ENCODE measurements around the gene UCP3.

Gene UCP3

DNA sequence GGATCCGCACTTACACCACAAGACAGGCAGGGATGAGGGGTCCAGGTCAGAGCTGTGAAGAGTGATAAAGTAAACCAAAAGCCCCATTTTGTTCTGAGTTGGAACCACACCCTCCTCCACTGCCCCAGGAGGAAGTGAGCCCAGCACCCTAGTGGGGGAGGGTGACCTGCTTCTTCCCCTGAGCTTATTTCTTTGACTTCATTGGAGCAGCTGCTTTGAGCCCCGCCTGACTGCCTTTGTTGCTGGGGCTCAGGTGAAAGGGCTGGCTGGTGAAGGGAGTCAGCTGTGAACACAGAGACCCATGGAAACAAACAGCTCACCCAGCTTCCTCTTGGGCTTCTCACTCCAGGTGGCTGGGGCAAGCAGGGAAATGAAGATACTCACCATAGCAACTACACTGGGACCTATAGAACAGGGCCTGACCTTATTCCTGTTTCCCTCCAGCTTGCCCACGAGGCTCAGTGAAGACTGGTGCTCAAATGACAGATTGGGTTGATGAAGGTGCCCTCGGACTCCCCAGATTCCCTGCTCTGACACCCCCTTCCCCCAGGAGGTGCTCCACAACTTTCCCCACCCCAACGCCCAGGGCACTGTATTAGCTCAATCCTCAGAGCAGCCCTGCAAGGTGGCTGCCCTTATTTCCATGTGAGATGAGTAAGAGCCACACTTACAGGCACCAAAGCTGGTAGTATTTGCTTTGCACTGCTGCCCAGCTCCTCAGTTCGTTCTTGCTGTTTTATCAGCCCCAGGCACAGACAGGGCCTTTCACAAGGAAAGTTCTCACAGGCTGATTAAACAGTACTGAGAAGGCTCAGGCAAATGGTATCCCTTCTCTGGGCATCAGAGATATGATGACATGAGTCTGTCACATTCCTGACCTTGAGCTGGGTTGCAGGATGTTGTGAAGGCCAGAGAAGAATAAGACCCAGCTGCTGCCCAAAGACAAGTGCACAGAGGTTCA, 28.6 kb downstream of the UCP3 start:
- Histone ChIP-seq H3K9me3 (ENCODE audit: control insufficient read depth in 1 of 2, low read length in 2 of 2) (no peaks in the 10 kb centered on the region), H3K4me1 (ENCODE audit: control insufficient read depth in 1 of 2, insufficient read depth in 2 of 2, low read length in 2 of 2) (peaks cover 40% of the 10 kb centered on the region in 2 donors), H3K4me3 (ENCODE audit: low read depth in 1 of 2, low read length in 2 of 2) (peak overlapping the region; percentile 73 to 96), H3K27ac (ENCODE audit: low read depth, low read length) (peak overlapping the region; percentile 38), H3K9ac (ENCODE audit: low read depth in 1 of 2, low read length in 2 of 2) (peak overlapping the region; percentile 71 to 93), H3K36me3 (ENCODE audit: control insufficient read depth in 1 of 2, insufficient read depth in 2 of 2, low read length in 2 of 2) (peaks cover 33 to 37% of the 10 kb centered on the region in 2 donors), H3K27me3 (ENCODE audit: control insufficient read depth in 1 of 2, insufficient read depth in 2 of 2, low read length in 2 of 2) (no peaks in the 10 kb centered on the region)

DNA sequence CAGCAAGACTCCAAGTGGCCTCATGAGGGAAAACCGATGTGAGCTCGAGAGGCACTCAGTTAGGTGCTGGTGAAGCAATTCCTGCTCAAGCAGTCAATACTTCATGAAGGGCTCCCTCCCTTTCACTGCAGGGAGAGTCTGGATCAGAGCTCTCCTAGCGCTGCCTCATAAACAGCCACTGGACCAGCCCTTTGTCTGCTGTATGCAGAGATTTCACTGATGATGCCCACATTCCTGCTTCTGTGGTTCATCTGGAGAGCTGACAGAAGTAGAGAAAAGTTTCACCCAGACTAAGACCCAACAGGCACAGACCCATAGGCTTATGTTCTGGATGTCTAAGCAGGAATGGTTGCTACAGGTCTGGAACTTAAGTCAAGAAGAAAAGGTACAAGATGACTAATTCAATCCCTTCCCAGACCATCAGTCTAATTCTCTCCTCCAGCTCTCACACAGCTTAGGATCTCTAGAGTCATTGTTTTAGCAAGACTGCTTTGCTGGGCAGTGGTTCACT, 30.3 kb downstream of the UCP3 start:
- Histone ChIP-seq H3K4me1 (ENCODE audit: control insufficient read depth in 1 of 2, insufficient read depth in 2 of 2, low read length in 2 of 2) (peaks cover 50 to 55% of the 10 kb centered on the region in 2 donors), H3K36me3 (ENCODE audit: control insufficient read depth in 1 of 2, insufficient read depth in 2 of 2, low read length in 2 of 2) (peaks cover 44 to 47% of the 10 kb centered on the region in 2 donors), H3K27me3 (ENCODE audit: control insufficient read depth in 1 of 2, insufficient read depth in 2 of 2, low read length in 2 of 2) (no peaks in the 10 kb centered on the region), H3K4me3 (ENCODE audit: low read depth in 1 of 2, low read length in 2 of 2) (no peak overlapping the region), H3K27ac (ENCODE audit: low read depth, low read length) (no peak overlapping the region), H3K9me3 (ENCODE audit: control insufficient read depth in 1 of 2, low read length in 2 of 2) (no peaks in the 10 kb centered on the region), H3K9ac (ENCODE audit: low read depth in 1 of 2, low read length in 2 of 2) (no peak overlapping the region)

DNA sequence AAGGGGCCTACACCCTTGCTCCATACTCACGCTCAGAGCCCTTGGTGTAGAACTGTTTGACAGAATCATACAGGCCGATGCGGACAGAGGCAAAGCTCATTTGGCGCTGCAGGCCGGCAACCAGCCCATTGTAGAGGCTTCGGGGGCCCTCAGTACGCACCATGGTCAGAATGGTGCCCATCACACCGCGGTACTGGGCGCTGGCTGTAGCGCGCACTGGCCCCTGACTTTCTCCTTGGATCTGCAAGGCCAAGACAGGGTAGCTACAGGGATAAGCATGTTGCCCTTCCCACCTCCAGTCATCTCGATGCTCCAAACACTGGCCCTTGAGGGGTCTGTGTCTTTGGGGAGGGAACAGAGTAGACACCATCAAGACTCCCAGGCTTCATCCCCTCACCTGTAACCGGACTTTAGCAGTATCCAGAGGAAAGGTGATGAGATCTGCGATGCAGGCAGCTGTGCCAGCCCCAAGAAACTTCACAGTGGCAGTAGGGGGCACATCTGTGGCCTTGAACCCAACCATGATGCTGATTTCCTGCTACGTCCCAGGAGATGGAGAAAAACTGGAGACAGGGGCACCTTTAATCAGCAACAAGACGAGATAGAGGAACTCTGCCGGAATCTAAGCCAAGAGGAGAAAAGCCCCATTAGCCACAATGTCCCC, 30.9 kb downstream of the UCP3 start:
- H3K4me3 ChIP-seq (ENCODE audit: low read depth in 1 of 2, low read length in 2 of 2): no peak overlapping the region
- H3K4me1 ChIP-seq (ENCODE audit: control insufficient read depth in 1 of 2, insufficient read depth in 2 of 2, low read length in 2 of 2): peaks cover 54 to 60% of the 10 kb centered on the region in 2 donors
- H3K27me3 ChIP-seq (ENCODE audit: control insufficient read depth in 1 of 2, insufficient read depth in 2 of 2, low read length in 2 of 2): no peaks in the 10 kb centered on the region
- no peak overlapping the region for H3K9ac ChIP-seq (ENCODE audit: low read depth in 1 of 2, low read length in 2 of 2)
- H3K27ac ChIP-seq (ENCODE audit: low read depth, low read length): no peak overlapping the region
- peaks cover 44 to 47% of the 10 kb centered on the region in 2 donors for H3K36me3 ChIP-seq (ENCODE audit: control insufficient read depth in 1 of 2, insufficient read depth in 2 of 2, low read length in 2 of 2)
- H3K9me3 ChIP-seq (ENCODE audit: control insufficient read depth in 1 of 2, low read length in 2 of 2): no peaks in the 10 kb centered on the region

DNA sequence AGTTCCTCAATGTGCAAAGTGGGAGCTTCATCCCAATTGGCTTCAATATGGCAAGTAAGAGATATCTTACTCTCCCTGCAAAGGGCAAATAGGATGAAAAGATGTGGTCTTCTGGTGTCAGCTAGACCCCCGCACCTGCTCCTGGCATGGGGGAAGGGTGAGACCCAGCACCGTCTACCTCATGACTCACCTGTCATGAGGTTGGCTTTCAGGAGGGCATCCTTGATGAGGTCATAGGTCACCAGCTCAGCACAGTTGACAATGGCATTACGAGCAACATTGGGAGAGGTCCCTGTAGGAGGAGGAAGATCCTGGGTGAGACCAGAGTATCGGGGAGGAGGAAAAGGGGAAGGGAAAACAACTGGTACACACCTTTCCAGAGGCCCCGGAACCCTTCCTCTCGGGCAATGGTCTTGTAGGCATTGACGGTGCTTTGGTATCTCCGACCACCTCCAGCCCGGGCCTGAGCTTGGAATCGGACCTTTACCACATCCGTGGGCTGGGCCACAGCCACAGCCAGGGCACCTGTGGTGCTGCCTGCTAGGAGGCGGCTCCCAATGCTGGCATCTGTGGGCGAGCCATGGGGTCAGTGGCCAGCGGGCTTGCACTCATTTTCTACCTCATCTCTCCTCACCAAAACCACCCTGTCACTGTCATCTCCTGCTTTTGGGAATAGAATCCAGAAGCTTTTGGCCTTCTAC, 32.3 kb downstream of the UCP3 start:
- Histone ChIP-seq H3K4me1 (ENCODE audit: control insufficient read depth in 1 of 2, insufficient read depth in 2 of 2, low read length in 2 of 2) (peaks cover 52 to 66% of the 10 kb centered on the region in 2 donors), H3K36me3 (ENCODE audit: control insufficient read depth in 1 of 2, insufficient read depth in 2 of 2, low read length in 2 of 2) (peaks cover 44 to 47% of the 10 kb centered on the region in 2 donors), H3K9ac (ENCODE audit: low read depth in 1 of 2, low read length in 2 of 2) (no peak overlapping the region), H3K4me3 (ENCODE audit: low read depth in 1 of 2, low read length in 2 of 2) (no peak overlapping the region), H3K27ac (ENCODE audit: low read depth, low read length) (no peak overlapping the region), H3K9me3 (ENCODE audit: control insufficient read depth in 1 of 2, low read length in 2 of 2) (no peaks in the 10 kb centered on the region), H3K27me3 (ENCODE audit: control insufficient read depth in 1 of 2, insufficient read depth in 2 of 2, low read length in 2 of 2) (no peaks in the 10 kb centered on the region)

DNA sequence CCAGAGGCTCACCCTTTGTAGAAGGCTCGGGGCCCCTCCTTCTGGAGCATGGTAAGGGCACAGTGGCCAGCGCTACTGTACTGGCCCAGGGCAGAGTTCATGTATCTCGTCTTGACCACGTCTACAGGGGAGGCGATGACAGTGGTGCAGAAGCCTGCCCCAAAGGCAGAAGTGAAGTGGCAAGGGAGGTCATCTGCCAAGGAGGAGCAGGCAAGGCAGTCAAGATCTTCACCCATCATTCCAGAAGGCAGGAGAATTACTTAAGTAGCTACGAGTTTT, 33.5 kb downstream of the UCP3 start:
- Histone ChIP-seq H3K9ac (ENCODE audit: low read depth in 1 of 2, low read length in 2 of 2) (no peak overlapping the region), H3K9me3 (ENCODE audit: control insufficient read depth in 1 of 2, low read length in 2 of 2) (no peaks in the 10 kb centered on the region), H3K27me3 (ENCODE audit: control insufficient read depth in 1 of 2, insufficient read depth in 2 of 2, low read length in 2 of 2) (no peaks in the 10 kb centered on the region), H3K4me3 (ENCODE audit: low read depth in 1 of 2, low read length in 2 of 2) (no peak overlapping the region), H3K36me3 (ENCODE audit: control insufficient read depth in 1 of 2, insufficient read depth in 2 of 2, low read length in 2 of 2) (peaks cover 44 to 47% of the 10 kb centered on the region in 2 donors), H3K27ac (ENCODE audit: low read depth, low read length) (no peak overlapping the region), H3K4me1 (ENCODE audit: control insufficient read depth in 1 of 2, insufficient read depth in 2 of 2, low read length in 2 of 2) (peaks cover 40 to 55% of the 10 kb centered on the region in 2 donors)

DNA sequence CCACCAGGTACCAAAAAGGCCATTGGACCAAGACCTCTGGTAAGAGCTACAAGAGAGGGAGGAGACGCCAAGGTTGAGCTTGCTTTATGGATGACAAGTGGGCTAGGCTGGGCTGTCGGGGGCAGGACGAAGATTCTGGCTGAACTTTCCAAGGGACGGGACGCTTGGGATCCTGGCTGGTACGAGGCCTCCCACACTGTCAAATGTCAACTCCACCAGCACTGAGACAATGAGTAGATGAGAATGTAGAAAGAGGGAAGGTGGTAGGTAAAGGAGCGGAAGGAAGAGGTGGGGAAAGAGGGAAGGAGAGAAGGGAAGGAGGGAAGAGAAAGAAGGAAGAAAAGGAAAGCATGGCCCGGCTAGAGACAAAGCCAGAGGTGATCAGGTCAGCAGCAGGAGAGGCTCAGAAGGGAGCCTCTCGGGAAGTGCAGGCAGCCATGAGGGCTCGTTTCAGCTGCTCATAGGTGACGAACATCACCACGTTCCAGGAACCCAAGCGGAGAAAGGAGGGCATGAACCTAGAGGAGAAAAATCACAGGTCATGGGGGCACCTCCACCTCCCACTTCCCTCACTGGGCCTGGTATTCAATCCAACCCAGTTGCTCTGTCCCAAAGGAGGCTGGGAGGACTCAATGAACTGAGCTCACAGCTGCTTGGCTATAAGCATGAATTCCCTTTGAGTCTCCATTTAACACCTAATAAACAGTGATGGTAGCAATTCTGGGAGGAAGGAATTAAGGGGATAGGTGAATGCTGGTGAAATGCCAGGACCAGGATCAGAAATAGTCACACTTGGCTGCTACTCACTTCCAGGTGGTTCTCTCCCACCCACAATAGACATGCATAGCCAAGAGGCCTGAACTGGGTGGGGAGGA, 34.0 kb downstream of the UCP3 start:
- Histone ChIP-seq H3K27ac (ENCODE audit: low read depth, low read length) (no peak overlapping the region), H3K4me1 (ENCODE audit: control insufficient read depth in 1 of 2, insufficient read depth in 2 of 2, low read length in 2 of 2) (peaks cover 34 to 49% of the 10 kb centered on the region in 2 donors), H3K36me3 (ENCODE audit: control insufficient read depth in 1 of 2, insufficient read depth in 2 of 2, low read length in 2 of 2) (peaks cover 44 to 47% of the 10 kb centered on the region in 2 donors)

DNA sequence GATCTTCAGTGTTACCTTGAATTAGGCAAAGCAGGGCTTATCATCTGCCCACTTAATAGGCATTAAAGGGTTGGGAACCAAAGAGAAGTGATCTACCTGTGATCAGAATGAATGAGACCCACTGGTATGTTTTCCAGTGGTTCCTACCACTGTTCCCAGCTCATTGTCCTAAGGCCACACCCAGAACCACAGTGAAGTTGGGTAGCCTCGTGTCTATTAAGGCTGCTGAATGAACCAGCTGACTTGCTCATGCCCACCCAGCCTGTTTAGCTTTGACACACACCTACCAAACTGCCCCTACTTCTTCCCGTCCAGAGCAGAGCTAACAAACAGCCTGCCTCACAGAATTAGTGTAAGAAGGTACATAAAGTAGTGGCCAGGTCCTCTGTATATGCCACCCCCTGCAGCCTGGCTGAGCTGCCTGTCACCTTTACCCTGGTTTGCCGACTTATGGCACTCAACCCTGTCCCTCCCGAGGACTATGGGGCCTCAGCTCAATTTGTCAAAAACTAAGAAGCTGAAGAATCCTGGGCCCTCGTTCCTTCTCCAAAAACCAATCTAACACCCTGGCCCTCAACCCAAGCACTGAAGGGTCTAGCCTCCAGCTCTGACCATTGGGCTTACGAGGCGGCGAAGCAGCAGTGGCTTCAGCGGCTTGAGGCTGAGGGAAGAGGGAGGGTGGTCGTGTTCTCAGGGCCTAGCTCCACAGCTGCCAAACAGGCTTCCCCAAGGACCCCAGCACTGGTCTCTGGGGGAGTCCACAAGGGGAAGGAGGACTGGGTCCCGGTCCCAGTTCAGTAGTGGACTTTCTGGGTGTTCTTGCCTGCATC, 36.0 kb downstream of the UCP3 start:
- peaks cover 24 to 36% of the 10 kb centered on the region in 2 donors for H3K4me1 ChIP-seq (ENCODE audit: control insufficient read depth in 1 of 2, insufficient read depth in 2 of 2, low read length in 2 of 2)
- H3K9me3 ChIP-seq (ENCODE audit: control insufficient read depth in 1 of 2, low read length in 2 of 2): no peaks in the 10 kb centered on the region
- peaks cover 32 to 36% of the 10 kb centered on the region in 2 donors for H3K36me3 ChIP-seq (ENCODE audit: control insufficient read depth in 1 of 2, insufficient read depth in 2 of 2, low read length in 2 of 2)
- H3K27me3 ChIP-seq (ENCODE audit: control insufficient read depth in 1 of 2, insufficient read depth in 2 of 2, low read length in 2 of 2): no peaks in the 10 kb centered on the region
- no peak overlapping the region for H3K4me3 ChIP-seq (ENCODE audit: low read depth in 1 of 2, low read length in 2 of 2)
- H3K27ac ChIP-seq (ENCODE audit: low read depth, low read length): no peak overlapping the region
- no peak overlapping the region for H3K9ac ChIP-seq (ENCODE audit: low read depth in 1 of 2, low read length in 2 of 2)

More for the DNA sequence above, 34.0 kb downstream of the UCP3 start:
- Histone ChIP-seq H3K27me3 (ENCODE audit: control insufficient read depth in 1 of 2, insufficient read depth in 2 of 2, low read length in 2 of 2) (no peaks in the 10 kb centered on the region), H3K9ac (ENCODE audit: low read depth in 1 of 2, low read length in 2 of 2) (no peak overlapping the region), H3K9me3 (ENCODE audit: control insufficient read depth in 1 of 2, low read length in 2 of 2) (no peaks in the 10 kb centered on the region), H3K4me3 (ENCODE audit: low read depth in 1 of 2, low read length in 2 of 2) (no peak overlapping the region)

DNA sequence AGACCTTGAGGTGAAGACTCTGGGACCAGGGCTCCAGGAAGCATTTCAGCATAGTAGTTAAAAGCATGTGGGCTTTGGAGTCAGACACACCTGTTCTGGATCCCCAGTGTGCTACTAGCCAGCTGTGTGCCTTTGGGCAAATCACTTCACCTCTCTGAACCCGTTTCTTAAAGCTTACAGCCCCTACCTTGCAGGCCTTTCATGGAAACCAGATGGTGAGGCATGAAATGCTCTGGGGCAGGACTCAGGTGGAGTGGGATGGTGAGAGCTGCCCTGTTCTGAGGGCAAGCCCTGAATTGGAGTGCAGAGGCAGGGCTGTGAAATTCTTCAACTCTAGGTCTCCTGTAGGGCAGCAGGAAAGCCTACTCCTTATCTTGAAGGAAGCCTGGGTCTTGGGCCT, 36.7 kb downstream of the UCP3 start:
- H3K9ac ChIP-seq (ENCODE audit: low read depth in 1 of 2, low read length in 2 of 2): no peak overlapping the region
- no peak overlapping the region for H3K4me3 ChIP-seq (ENCODE audit: low read depth in 1 of 2, low read length in 2 of 2)
- H3K27ac ChIP-seq (ENCODE audit: low read depth, low read length): no peak overlapping the region
- H3K36me3 ChIP-seq (ENCODE audit: control insufficient read depth in 1 of 2, insufficient read depth in 2 of 2, low read length in 2 of 2): peaks cover 25 to 29% of the 10 kb centered on the region in 2 donors
- H3K9me3 ChIP-seq (ENCODE audit: control insufficient read depth in 1 of 2, low read length in 2 of 2): no peaks in the 10 kb centered on the region
- H3K4me1 ChIP-seq (ENCODE audit: control insufficient read depth in 1 of 2, insufficient read depth in 2 of 2, low read length in 2 of 2): peaks cover 24 to 29% of the 10 kb centered on the region in 2 donors
- H3K27me3 ChIP-seq (ENCODE audit: control insufficient read depth in 1 of 2, insufficient read depth in 2 of 2, low read length in 2 of 2): no peaks in the 10 kb centered on the region
